ENCODE results near the gene ARID4B.

The ARID4B gene

DNA sequence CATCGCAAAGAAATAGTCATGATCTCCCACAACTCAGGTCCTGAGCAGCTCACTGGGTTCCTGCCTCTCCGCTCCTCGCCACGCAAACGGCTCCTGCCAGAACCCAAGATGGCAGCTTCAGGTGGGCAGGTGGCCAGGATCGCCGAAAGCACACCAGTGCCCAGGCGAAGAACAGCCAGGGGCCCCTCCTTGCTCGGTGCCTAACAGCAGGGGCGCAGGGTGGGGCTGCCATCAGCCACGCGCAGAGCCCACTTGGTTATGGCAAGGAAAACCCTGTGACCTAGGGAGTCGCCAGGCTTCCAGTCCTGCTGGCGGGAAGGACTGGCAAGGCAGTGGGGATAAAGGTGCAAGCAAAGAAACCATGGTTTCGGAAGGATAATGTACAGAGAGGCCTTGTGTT lies 47.5 kb downstream of the ARID4B start:
- Mint-ChIP-seq H3K27me3 (ENCODE audit: low read depth, poor library complexity) (no peaks in the 10 kb centered on the region), H3K4me3 (no peak overlapping the region), H3K4me1 (peaks cover 20% of the 10 kb centered on the region), H3K9me3 (peaks cover 10% of the 10 kb centered on the region), H3K27ac (no peak overlapping the region), H3K36me3 (ENCODE audit: low read depth) (peaks cover 12% of the 10 kb centered on the region)
- no peak for DNase-seq
- TF ChIP-seq, protein P1, sequence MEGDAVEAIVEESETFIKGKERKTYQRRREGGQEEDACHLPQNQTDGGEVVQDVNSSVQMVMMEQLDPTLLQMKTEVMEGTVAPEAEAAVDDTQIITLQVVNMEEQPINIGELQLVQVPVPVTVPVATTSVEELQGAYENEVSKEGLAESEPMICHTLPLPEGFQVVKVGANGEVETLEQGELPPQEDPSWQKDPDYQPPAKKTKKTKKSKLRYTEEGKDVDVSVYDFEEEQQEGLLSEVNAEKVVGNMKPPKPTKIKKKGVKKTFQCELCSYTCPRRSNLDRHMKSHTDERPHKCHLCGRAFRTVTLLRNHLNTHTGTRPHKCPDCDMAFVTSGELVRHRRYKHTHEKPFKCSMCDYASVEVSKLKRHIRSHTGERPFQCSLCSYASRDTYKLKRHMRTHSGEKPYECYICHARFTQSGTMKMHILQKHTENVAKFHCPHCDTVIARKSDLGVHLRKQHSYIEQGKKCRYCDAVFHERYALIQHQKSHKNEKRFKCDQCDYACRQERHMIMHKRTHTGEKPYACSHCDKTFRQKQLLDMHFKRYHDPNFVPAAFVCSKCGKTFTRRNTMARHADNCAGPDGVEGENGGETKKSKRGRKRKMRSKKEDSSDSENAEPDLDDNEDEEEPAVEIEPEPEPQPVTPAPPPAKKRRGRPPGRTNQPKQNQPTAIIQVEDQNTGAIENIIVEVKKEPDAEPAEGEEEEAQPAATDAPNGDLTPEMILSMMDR (IDR thresholded peaks at IDR 0.05): no peak

DNA sequence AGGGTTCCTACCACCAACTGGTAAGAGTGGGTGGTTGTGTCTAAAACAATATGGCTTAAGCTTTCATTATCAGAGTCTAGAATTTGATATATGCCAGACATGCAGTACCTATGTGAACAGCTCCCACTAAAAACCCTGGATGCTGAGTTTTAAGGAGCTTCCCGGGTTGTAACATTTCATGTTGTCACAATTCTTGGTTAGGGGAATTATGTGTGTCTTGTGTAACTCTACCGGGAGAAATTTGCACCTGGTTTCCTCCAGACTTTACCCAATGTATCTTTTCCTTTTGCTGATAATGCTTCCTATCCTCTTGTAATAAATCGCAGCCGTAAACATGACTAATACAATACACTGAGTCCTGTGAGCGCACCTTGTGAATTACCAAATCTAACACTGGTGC lies 48.3 kb downstream of the ARID4B start:
- Mint-ChIP-seq H3K36me3 (ENCODE audit: low read depth) (peaks cover 7% of the 10 kb centered on the region), H3K9me3 (peaks cover 6% of the 10 kb centered on the region), H3K27me3 (ENCODE audit: low read depth, poor library complexity) (no peaks in the 10 kb centered on the region), H3K4me3 (no peak overlapping the region), H3K4me1 (peaks cover 26% of the 10 kb centered on the region), H3K27ac (peak overlapping the region; percentile 43)
- TF ChIP-seq, protein P1 (IDR thresholded peaks at IDR 0.05): no peak
- no peak for DNase-seq

DNA sequence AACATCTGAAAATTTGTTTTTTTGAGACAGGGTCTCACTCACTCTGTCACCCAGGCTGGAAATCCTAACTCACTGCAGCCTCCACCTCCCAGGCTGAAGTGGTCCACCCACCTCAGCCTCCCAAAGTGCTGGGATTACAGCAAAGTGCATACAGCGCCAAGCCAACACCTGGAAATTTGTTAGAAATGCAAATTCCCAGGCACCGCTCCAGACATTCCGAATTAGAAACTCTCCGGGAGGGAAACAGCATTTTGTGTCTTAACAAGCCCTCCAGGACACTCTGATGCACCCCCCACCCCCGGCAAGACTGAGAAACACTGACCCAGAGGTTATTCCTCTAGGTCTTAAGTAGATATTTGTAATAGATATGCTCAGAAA lies 49.1 kb downstream of the ARID4B start:
- H3K9me3 Mint-ChIP-seq: no peaks in the 10 kb centered on the region
- no peaks in the 10 kb centered on the region for H3K27me3 Mint-ChIP-seq (ENCODE audit: low read depth, poor library complexity)
- TF ChIP-seq, protein P1 (IDR thresholded peaks at IDR 0.05): no peak
- H3K4me3 Mint-ChIP-seq: no peak overlapping the region
- H3K36me3 Mint-ChIP-seq (ENCODE audit: low read depth): no peaks in the 10 kb centered on the region
- H3K4me1 Mint-ChIP-seq: peaks cover 26% of the 10 kb centered on the region
- no peak overlapping the region for H3K27ac Mint-ChIP-seq
- no peak for DNase-seq

DNA sequence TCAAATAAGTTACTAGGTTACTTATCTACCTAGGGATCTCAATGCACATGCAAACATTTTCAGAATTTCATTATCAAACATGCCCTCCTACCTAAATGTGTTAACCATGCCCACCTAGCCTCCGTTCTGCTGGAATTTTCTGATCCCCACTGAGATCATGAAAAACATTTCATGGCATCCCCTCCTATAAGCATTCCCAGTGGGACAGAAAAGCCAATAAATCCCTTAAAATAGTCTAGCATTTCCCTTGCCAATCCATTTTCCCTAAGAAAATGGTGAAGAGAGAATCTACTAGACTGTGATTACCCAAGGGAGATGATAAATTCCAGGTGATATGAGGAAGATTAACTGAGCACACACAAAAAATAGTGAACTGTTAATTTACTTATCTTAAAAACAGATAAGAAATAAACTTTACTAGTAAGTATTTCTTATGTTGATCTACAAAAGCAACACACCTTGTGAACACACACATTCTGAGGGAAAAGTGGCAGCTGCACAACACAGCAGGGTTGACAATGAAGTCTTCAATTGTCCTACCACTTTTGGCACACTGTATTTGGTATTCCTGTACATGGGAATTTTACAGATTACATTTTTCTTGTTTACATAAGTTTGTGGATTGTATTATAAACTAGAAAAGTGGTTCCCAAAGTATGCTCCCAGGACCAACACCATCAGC lies 49.6 kb downstream of the ARID4B start:
- no peak overlapping the region for H3K4me3 Mint-ChIP-seq
- no peaks in the 10 kb centered on the region for H3K9me3 Mint-ChIP-seq
- H3K4me1 Mint-ChIP-seq: peaks cover 26% of the 10 kb centered on the region
- peak overlapping the region; percentile 75 for H3K27ac Mint-ChIP-seq
- no peaks in the 10 kb centered on the region for H3K36me3 Mint-ChIP-seq (ENCODE audit: low read depth)
- no peak for DNase-seq
- H3K27me3 Mint-ChIP-seq (ENCODE audit: low read depth, poor library complexity): no peaks in the 10 kb centered on the region
- TF ChIP-seq, protein P1 (IDR thresholded peaks at IDR 0.05): no peak

DNA sequence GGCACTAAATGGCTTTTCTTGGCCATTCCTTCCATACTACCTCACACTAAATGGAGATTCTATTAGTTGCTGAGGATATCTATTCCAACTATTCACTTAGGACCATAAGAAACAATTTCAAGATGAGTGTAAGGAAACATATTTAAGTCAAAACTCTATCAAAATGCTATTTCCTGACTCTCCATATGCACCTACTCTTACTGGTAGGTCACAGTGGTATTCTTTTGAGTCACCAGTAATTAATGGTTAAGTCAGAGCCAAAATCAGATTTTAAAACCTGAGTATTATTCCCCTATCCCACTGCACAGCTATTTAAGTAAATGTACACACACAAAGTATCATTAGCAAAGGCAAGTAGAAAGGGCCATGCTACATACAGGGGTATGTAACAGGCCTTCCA lies 50.3 kb downstream of the ARID4B start:
- peaks cover 26% of the 10 kb centered on the region for H3K4me1 Mint-ChIP-seq
- H3K4me3 Mint-ChIP-seq: no peak overlapping the region
- no peak overlapping the region for H3K27ac Mint-ChIP-seq
- no peak for DNase-seq
- TF ChIP-seq, protein P1 (IDR thresholded peaks at IDR 0.05): no peak
- no peaks in the 10 kb centered on the region for H3K9me3 Mint-ChIP-seq
- no peaks in the 10 kb centered on the region for H3K36me3 Mint-ChIP-seq (ENCODE audit: low read depth)
- H3K27me3 Mint-ChIP-seq (ENCODE audit: low read depth, poor library complexity): no peaks in the 10 kb centered on the region

DNA sequence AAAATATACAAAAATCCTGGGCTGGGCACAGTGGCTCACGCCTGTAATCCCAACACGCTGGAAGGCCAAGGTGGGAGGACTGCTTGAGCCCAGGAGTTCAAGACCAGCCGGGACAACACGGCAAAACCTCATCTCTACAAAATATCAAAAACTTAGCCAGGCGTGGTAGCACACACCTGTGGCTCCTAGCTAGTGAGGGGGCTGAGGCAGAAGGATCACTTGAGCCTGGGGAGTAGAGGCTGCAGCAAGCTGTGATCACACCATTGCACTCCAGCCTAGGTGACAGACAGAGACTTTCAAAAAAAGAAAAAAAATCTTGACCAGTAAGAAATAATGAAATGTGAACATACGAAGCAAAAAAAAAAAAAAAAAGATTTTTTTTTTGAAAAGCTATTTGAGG lies 52.1 kb downstream of the ARID4B start:
- DNase-seq: no peak
- Mint-ChIP-seq H3K27me3 (ENCODE audit: low read depth, poor library complexity) (peaks cover under 1% of the 10 kb centered on the region), H3K4me3 (no peak overlapping the region), H3K36me3 (ENCODE audit: low read depth) (peaks cover 10% of the 10 kb centered on the region), H3K4me1 (peaks cover 21% of the 10 kb centered on the region), H3K27ac (no peak overlapping the region), H3K9me3 (peaks cover 9% of the 10 kb centered on the region)
- TF ChIP-seq, protein P1 (IDR thresholded peaks at IDR 0.05): no peak

Data from nephron progenitor cell (in vitro differentiated cells).